DOHH2 (cell line): ENCODE measurements around the gene CAB39.

ENCODE experiments used
- EZH2phosphoT487 ChIP-seq: fragments of 200-600 bp; sonication (generic); IDR thresholded peaks from 2 replicates; pipeline ENCODE4 v1.6.1; 2017; ENCODE audit warnings: borderline replicate concordance, mild to moderate bottlenecking, antibody characterized with exemption, low read length, moderate library complexity, mixed read lengths
- TF ChIP-seq, protein P1 (sequence below): fragments of 200-600 bp; sonication (generic); IDR thresholded peaks from one replicate; pipeline ENCODE4 v1.5.1; 2014; ENCODE audit warnings: antibody characterized with exemption, mild to moderate bottlenecking, low read depth, low read length; ENCODE audit not compliant: poor library complexity, severe bottlenecking

DNA sequence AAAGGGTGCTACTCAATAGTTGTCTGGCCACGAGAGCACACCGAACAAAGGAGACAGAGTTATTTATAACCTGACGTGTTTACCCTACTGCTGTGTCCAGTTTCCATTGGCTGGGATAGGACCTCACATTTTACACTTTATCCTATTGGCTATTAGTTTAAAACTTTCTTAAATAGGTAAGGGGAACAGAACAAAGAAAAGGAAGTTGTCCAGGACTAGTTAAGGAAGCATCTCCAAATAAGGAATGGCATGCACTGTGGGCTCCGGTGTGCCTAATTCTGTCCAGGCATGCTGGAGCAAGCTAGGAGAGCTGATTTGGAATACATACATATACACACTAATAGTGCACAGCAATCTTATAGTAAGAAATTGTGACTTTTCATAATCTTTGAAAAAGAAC, 72.2 kb downstream of the CAB39 start:
- TF ChIP-seq, protein P1, sequence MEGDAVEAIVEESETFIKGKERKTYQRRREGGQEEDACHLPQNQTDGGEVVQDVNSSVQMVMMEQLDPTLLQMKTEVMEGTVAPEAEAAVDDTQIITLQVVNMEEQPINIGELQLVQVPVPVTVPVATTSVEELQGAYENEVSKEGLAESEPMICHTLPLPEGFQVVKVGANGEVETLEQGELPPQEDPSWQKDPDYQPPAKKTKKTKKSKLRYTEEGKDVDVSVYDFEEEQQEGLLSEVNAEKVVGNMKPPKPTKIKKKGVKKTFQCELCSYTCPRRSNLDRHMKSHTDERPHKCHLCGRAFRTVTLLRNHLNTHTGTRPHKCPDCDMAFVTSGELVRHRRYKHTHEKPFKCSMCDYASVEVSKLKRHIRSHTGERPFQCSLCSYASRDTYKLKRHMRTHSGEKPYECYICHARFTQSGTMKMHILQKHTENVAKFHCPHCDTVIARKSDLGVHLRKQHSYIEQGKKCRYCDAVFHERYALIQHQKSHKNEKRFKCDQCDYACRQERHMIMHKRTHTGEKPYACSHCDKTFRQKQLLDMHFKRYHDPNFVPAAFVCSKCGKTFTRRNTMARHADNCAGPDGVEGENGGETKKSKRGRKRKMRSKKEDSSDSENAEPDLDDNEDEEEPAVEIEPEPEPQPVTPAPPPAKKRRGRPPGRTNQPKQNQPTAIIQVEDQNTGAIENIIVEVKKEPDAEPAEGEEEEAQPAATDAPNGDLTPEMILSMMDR = no peak
- TF ChIP-seq EZH2phosphoT487 = no peak
